Neural crest cell (in vitro differentiated cells): ENCODE measurements around the gene CNOT6. TPM values are rescaled to one million over a fixed set of nuclear protein-coding genes. Genes with fewer than 3 reads are reported as not detected.

Source experiments
- DNase-seq: peaks from one replicate; pipeline ENCODE4 v3.0.0; 2021; ENCODE audit warnings: low read depth, mixed read lengths, low spot score
- H3K27ac Mint-ChIP-seq: one replicate; pipeline ENCODE4 v1.8.0; 2021; ENCODE audit warnings: mild to moderate bottlenecking, mixed read lengths; ENCODE audit not compliant: unreplicated experiment
- H3K27me3 Mint-ChIP-seq: 2 replicates; pipeline ENCODE4 v1.8.0; 2021; ENCODE audit warnings: low read depth, mild to moderate bottlenecking, mixed read lengths
- H3K36me3 Mint-ChIP-seq: 2 replicates; pipeline ENCODE4 v1.8.0; 2021; ENCODE audit warnings: low read depth, mild to moderate bottlenecking, mixed read lengths
- H3K4me1 Mint-ChIP-seq: 2 replicates; pipeline ENCODE4 v1.8.0; 2021; ENCODE audit warnings: mixed read lengths
- H3K4me3 Mint-ChIP-seq: one replicate; pipeline ENCODE4 v1.8.0; 2021; ENCODE audit warnings: mild to moderate bottlenecking, mixed read lengths
- H3K9me3 Mint-ChIP-seq: 2 replicates; pipeline ENCODE4 v1.8.0; 2021; ENCODE audit warnings: mixed read lengths
- total RNA-seq: library from RNA; stranded (reverse); gene quantifications from 2 replicates; pipeline ENCODE4 v1.2.1, GENCODE V29; 2021
- TF ChIP-seq, protein P1 (sequence below): fragments of 200-600 bp; sonication (generic); conservative IDR thresholded peaks from 2 replicates; pipeline ENCODE4 v1.5.0; 2021; ENCODE audit warnings: antibody characterized with exemption, mild to moderate bottlenecking

The CNOT6 gene
- total RNA-seq, 1 donor from 2014 or later = 75.7 TPM

- Mint-ChIP-seq H3K27ac (no peak overlapping the region), H3K36me3 (no peaks in the 10 kb centered on the region), H3K9me3 (no peaks in the 10 kb centered on the region), H3K4me1 (peaks cover 8% of the 10 kb centered on the region), H3K4me3 (no peak overlapping the region), H3K27me3 (no peaks in the 10 kb centered on the region)
- TF ChIP-seq, protein P1, sequence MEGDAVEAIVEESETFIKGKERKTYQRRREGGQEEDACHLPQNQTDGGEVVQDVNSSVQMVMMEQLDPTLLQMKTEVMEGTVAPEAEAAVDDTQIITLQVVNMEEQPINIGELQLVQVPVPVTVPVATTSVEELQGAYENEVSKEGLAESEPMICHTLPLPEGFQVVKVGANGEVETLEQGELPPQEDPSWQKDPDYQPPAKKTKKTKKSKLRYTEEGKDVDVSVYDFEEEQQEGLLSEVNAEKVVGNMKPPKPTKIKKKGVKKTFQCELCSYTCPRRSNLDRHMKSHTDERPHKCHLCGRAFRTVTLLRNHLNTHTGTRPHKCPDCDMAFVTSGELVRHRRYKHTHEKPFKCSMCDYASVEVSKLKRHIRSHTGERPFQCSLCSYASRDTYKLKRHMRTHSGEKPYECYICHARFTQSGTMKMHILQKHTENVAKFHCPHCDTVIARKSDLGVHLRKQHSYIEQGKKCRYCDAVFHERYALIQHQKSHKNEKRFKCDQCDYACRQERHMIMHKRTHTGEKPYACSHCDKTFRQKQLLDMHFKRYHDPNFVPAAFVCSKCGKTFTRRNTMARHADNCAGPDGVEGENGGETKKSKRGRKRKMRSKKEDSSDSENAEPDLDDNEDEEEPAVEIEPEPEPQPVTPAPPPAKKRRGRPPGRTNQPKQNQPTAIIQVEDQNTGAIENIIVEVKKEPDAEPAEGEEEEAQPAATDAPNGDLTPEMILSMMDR = no peak
- no peak for DNase-seq
Measured at GRCh38 chr5:180601591-180602480, 107.7 kb downstream of the CNOT6 start.

DNA sequence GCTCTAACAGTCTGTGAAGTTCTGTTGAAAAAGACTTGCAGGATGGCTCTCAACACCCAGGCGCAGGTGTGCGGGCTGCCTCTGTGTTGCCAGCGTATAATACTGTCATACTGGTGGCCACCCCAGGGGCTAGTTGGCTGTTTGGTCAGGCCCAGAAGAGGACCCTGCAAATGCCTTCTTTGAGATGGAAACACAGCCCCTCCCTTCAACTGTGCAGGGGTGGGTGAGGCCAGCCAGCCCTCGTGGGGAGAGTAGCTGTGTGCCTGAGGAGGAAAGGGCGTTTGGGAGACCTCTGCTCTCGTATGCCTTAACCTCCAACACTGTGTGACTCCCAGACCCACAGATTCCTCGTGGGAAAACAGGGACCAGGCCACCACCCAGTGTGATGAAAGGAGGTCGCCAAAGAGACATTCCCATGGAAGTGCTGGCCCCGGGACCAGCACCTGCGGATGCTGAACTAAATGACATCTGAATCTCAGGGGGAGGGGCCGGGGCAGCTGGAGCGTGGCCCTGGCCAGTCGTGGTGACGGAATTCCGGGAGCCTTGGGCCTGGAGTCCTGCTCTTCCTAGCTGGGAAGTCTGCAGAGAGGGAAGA lies 108.4 kb downstream of the CNOT6 start:
- no peaks in the 10 kb centered on the region for H3K36me3 Mint-ChIP-seq
- H3K4me3 Mint-ChIP-seq = no peak overlapping the region
- TF ChIP-seq, protein P1 = no peak
- H3K27me3 Mint-ChIP-seq = no peaks in the 10 kb centered on the region
- no peaks in the 10 kb centered on the region for H3K9me3 Mint-ChIP-seq
- no peak for DNase-seq
- H3K4me1 Mint-ChIP-seq = peaks cover 8% of the 10 kb centered on the region
- no peak overlapping the region for H3K27ac Mint-ChIP-seq

DNA sequence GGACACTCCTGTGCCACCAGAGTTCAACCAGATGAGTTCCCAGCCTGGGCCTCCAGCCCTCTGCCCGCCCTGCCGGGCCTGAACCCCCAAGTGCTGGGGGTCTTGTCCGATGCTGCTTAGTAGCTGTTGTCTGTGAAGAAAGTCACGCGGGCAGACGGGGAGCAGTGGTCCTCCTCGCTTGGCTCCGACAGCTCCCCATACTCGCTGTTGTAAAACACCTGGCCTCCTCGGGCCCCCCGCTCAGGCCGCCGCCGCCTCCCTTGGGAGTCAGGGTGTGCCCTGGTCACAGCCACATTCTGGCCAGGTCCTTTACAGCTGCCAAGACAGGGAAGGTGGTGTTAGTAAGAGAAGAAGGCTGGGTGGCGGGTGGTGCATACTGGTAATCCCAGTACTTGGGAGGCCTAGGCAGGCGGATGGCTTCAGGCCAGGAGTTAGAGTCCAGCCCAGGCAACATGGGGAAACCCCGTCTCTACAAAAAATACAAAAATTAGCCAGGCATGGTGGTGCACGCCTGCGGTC lies 109.0 kb downstream of the CNOT6 start:
- Mint-ChIP-seq H3K9me3 (no peaks in the 10 kb centered on the region), H3K27ac (no peak overlapping the region), H3K4me1 (peaks cover 10% of the 10 kb centered on the region), H3K36me3 (no peaks in the 10 kb centered on the region), H3K4me3 (no peak overlapping the region), H3K27me3 (no peaks in the 10 kb centered on the region)
- DNase-seq = no peak
- TF ChIP-seq, protein P1 = no peak

DNA sequence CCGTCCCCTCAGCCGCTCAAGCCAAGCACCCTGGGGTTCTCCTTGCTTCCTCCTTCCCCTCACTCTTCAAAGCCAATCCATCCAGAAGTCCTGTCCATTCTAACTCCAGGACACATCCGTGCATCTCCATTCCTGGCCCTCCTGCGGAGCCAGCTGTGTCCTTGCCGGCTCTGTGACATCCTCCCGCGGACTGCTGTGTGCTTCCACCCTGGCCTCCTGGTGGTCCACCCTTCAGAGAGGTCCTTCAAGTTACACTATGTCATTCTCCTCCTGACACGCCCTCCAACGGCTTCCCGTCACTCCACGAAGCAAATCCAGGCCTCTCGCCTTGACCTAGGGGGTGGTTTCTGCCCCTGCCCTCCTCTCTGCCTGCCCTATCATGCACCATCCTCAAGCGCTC lies 110.1 kb downstream of the CNOT6 start:
- Mint-ChIP-seq H3K9me3 (no peaks in the 10 kb centered on the region), H3K27ac (no peak overlapping the region), H3K36me3 (no peaks in the 10 kb centered on the region), H3K4me1 (peaks cover 11% of the 10 kb centered on the region), H3K4me3 (no peak overlapping the region), H3K27me3 (no peaks in the 10 kb centered on the region)
- TF ChIP-seq, protein P1 = no peak
- DNase-seq = no peak

DNA sequence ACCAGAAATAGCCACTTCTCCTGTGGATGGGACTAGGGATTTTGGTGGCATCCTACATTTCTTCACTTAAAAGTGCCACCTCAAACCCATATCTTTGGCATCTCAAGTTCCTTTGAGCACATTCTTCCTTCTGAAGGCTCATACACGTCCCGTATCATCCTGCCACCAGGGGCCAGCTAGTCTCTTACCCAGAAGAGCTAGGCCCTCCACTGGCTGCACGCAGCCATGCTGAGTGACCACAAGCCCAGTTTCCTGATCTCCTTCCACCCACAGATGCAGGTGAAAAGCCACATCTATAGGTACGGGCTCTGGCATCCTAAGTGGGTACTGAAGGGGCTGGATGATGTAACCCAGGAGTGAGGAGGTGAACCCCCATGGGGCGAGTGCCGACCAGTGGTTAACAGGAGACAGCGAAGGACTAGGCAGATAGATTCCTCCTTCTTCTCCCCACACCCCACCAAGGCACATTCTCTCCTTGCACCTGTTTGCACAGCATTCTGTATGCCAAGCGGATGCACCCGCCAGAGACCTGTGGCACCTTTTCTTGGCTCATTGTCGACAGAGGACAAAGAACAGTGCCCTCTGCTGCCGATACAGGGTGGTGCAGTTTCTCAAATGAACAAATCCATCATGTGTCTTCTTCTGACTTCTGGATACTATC lies 111.5 kb downstream of the CNOT6 start:
- Mint-ChIP-seq H3K4me3 (no peak overlapping the region), H3K27me3 (no peaks in the 10 kb centered on the region), H3K36me3 (no peaks in the 10 kb centered on the region), H3K9me3 (no peaks in the 10 kb centered on the region), H3K4me1 (peaks cover 11% of the 10 kb centered on the region), H3K27ac (no peak overlapping the region)
- peak; percentile 57 for DNase-seq
- TF ChIP-seq, protein P1 = peak; percentile 72
